ENCODE results near the gene ZNF445. TPM values are rescaled to one million over a fixed set of nuclear protein-coding genes. Genes with fewer than 3 reads are reported as not detected.

The ZNF445 gene
- total RNA-seq = 11.1 and 11.7 TPM in 2 replicates

DNA sequence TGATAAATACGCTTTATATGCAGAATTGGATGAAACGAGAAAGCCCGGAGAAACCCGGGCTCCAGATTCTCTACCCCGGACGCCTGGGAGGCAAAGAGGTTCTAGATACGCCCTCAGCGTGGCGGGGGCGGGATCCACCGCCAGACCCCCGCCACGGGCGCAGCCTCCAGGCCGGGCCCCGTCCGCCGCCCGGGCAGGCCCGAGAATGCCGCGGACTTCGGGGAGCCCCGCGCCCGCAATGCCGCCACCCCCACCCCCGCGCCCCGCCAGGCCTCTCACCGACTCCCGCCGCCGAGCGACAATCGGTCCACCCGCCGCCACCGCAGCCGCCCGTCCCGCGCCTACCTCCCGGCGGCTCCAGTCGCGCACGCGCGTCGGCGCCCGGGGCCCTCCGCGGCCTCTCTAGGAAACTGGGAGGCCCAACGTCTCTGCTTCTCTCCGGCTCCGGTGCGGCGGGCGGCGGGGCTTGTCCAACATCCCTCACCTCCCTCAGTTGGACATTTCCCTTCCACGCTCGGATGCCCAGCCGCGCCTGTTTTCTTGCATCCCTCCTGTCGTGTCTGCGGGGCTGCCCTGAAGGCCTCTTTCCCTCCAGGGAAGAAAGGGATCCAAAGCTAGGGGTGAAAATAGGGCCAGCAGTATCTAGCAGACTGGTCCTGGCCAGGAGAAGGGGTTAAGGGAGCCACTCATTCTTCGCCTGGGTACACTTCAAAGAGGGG, at the start of gene ZNF445:
Gene ZNF445 (minus strand): TSS at position 359 of the 719 bp plus-strand sequence. CDS start 22,121 bp downstream, outside the sequence.

Other genes with a start within 250 kb of the ZNF445 start
- gene TOPAZ1, start 235.8 kb downstream of the ZNF445 start, total RNA-seq = not detected in 2 replicates
- gene TCAIM, start 138.9 kb downstream of the ZNF445 start, total RNA-seq = 25.6 and 27.2 TPM in 2 replicates
- gene ZKSCAN7, start 77.5 kb upstream of the ZNF445 start, total RNA-seq = 4.8 and 5.5 TPM in 2 replicates
- gene ZNF660, start 107.3 kb upstream of the ZNF445 start, total RNA-seq = 1.8 and 2.2 TPM in 2 replicates
- 13.7 and 14.9 TPM in 2 replicates for gene ZNF197, start 147.4 kb upstream of the ZNF445 start, total RNA-seq
- 8.0 and 9.7 TPM in 2 replicates for gene ZNF35, start 171.1 kb upstream of the ZNF445 start, total RNA-seq
- gene ZNF502, start 235.0 kb upstream of the ZNF445 start, total RNA-seq = 3.8 and 3.9 TPM in 2 replicates

Data from smooth muscle cell of the pulmonary artery (primary cell).